ENCODE data around the gene HERC2. TPM values are rescaled to one million over a fixed set of nuclear protein-coding genes. Genes with fewer than 3 reads are reported as not detected.

HERC2 gene
- total RNA-seq, 1 donor: 53.6 TPM

GRCh38 chr15:28098360-28098765, 223.6 kb downstream of the HERC2 start:
- no peak for DNase-seq (ENCODE audit: insufficient read length, low spot score, missing footprints)
- no peak overlapping the region for H3K27ac ChIP-seq (ENCODE audit: low read depth, low read length)
- H3K36me3 ChIP-seq (ENCODE audit: insufficient read depth, low read length): no peaks in the 10 kb centered on the region
- no peak overlapping the region for H3K4me2 ChIP-seq (ENCODE audit: insufficient read depth, low read length)
- H4K20me1 ChIP-seq (ENCODE audit: insufficient read depth, low read length): no peaks in the 10 kb centered on the region
- no peak for TF ChIP-seq CTCF (IDR thresholded peaks at IDR 0.05; ENCODE audit: extremely low read depth, low read depth, low read length)
- H2AFZ ChIP-seq (ENCODE audit: low read length): no peak overlapping the region
- H3K4me1 ChIP-seq (ENCODE audit: insufficient read depth, low read length): peaks cover 12% of the 10 kb centered on the region
- peaks cover 52% of the 10 kb centered on the region for H3K27me3 ChIP-seq (ENCODE audit: insufficient read depth, low read length)
- H3K9me3 ChIP-seq (ENCODE audit: low read depth, low read length): no peaks in the 10 kb centered on the region
- H3K4me3 ChIP-seq (ENCODE audit: insufficient read depth, low read length): no peak overlapping the region
- H3K79me2 ChIP-seq (ENCODE audit: insufficient read depth, low read length): no peaks in the 10 kb centered on the region

- Histone ChIP-seq H3K9me3 (ENCODE audit: low read depth, low read length) (no peaks in the 10 kb centered on the region), H3K36me3 (ENCODE audit: insufficient read depth, low read length) (no peaks in the 10 kb centered on the region), H3K27ac (ENCODE audit: low read depth, low read length) (no peak overlapping the region), H3K79me2 (ENCODE audit: insufficient read depth, low read length) (no peaks in the 10 kb centered on the region), H3K4me3 (ENCODE audit: insufficient read depth, low read length) (no peak overlapping the region), H3K4me2 (ENCODE audit: insufficient read depth, low read length) (no peak overlapping the region), H2AFZ (ENCODE audit: low read length) (no peak overlapping the region), H4K20me1 (ENCODE audit: insufficient read depth, low read length) (no peaks in the 10 kb centered on the region), H3K4me1 (ENCODE audit: insufficient read depth, low read length) (peaks cover 12% of the 10 kb centered on the region), H3K27me3 (ENCODE audit: insufficient read depth, low read length) (peaks cover 52% of the 10 kb centered on the region)
- TF ChIP-seq CTCF (IDR thresholded peaks at IDR 0.05; ENCODE audit: extremely low read depth, low read depth, low read length): no peak
- no peak for DNase-seq (ENCODE audit: insufficient read length, low spot score, missing footprints)
Measured at GRCh38 chr15:28097656-28098359, 224.2 kb downstream of the HERC2 start.

GRCh38 chr15:28096670-28097431, 225.1 kb downstream of the HERC2 start:
- H3K9me3 ChIP-seq (ENCODE audit: low read depth, low read length): no peaks in the 10 kb centered on the region
- peaks cover 12% of the 10 kb centered on the region for H3K4me1 ChIP-seq (ENCODE audit: insufficient read depth, low read length)
- H3K27me3 ChIP-seq (ENCODE audit: insufficient read depth, low read length): peaks cover 52% of the 10 kb centered on the region
- H3K4me2 ChIP-seq (ENCODE audit: insufficient read depth, low read length): peak overlapping the region; percentile 79
- H3K27ac ChIP-seq (ENCODE audit: low read depth, low read length): no peak overlapping the region
- no peaks in the 10 kb centered on the region for H3K79me2 ChIP-seq (ENCODE audit: insufficient read depth, low read length)
- no peak overlapping the region for H2AFZ ChIP-seq (ENCODE audit: low read length)
- no peak for TF ChIP-seq CTCF (IDR thresholded peaks at IDR 0.05; ENCODE audit: extremely low read depth, low read depth, low read length)
- H3K36me3 ChIP-seq (ENCODE audit: insufficient read depth, low read length): no peaks in the 10 kb centered on the region
- peak; percentile 90 for DNase-seq (ENCODE audit: insufficient read length, low spot score, missing footprints)
- H3K4me3 ChIP-seq (ENCODE audit: insufficient read depth, low read length): peak overlapping the region; percentile 56
- H4K20me1 ChIP-seq (ENCODE audit: insufficient read depth, low read length): no peaks in the 10 kb centered on the region

- H4K20me1 ChIP-seq (ENCODE audit: insufficient read depth, low read length): no peaks in the 10 kb centered on the region
- H3K4me1 ChIP-seq (ENCODE audit: insufficient read depth, low read length): peaks cover 12% of the 10 kb centered on the region
- H3K4me2 ChIP-seq (ENCODE audit: insufficient read depth, low read length): peak overlapping the region; percentile 79
- H3K9me3 ChIP-seq (ENCODE audit: low read depth, low read length): no peaks in the 10 kb centered on the region
- H2AFZ ChIP-seq (ENCODE audit: low read length): peak overlapping the region; percentile 59
- H3K36me3 ChIP-seq (ENCODE audit: insufficient read depth, low read length): no peaks in the 10 kb centered on the region
- no peaks in the 10 kb centered on the region for H3K79me2 ChIP-seq (ENCODE audit: insufficient read depth, low read length)
- no peak overlapping the region for H3K27ac ChIP-seq (ENCODE audit: low read depth, low read length)
- DNase-seq (ENCODE audit: insufficient read length, low spot score, missing footprints): no peak
- H3K4me3 ChIP-seq (ENCODE audit: insufficient read depth, low read length): peak overlapping the region; percentile 56
- TF ChIP-seq CTCF (IDR thresholded peaks at IDR 0.05; ENCODE audit: extremely low read depth, low read depth, low read length): no peak
- H3K27me3 ChIP-seq (ENCODE audit: insufficient read depth, low read length): peaks cover 52% of the 10 kb centered on the region
Measured at GRCh38 chr15:28096411-28096669, 225.6 kb downstream of the HERC2 start.

Measured in osteoblast (primary cell).